ENCODE results near the gene ZFYVE26.

- TF ChIP-seq CTCF (IDR thresholded peaks at IDR 0.05; ENCODE audit: control extremely low read depth in 1 of 3, insufficient read depth in 1 of 3, low read depth in 1 of 3, low read length in 3 of 3), result peak in 2 of 3 experiments; percentile 66 to 73; a peak in 3 of 4 replicates
- no peak for TF ChIP-seq FOSL1 (IDR thresholded peaks at IDR 0.05; ENCODE audit: insufficient read depth, low read depth, low read length)
- TF ChIP-seq JUND (IDR thresholded peaks at IDR 0.05; ENCODE audit: low read length), result no peak
- TF ChIP-seq GABPA (IDR thresholded peaks at IDR 0.05; ENCODE audit: borderline replicate concordance, insufficient read depth, low read length), result no peak
- TF ChIP-seq EGR1 (IDR thresholded peaks at IDR 0.05; ENCODE audit: borderline replicate concordance, low read depth, low read length), result no peak
- no peak for TF ChIP-seq ASH2L (IDR thresholded peaks at IDR 0.05; ENCODE audit: low read length)
- TF ChIP-seq SIN3A (conservative IDR thresholded peaks at IDR 0.05 in 1 of 2, IDR thresholded peaks at IDR 0.05 in 1 of 2; ENCODE audit: low read depth in 1 of 2, low read length in 2 of 2), result no peak
- TF ChIP-seq YY1 (IDR thresholded peaks at IDR 0.05; ENCODE audit: low read depth, low read length), result no peak
- TF ChIP-seq HDAC6 (IDR thresholded peaks at IDR 0.05; ENCODE audit: low read depth, low read length), result no peak
- TF ChIP-seq BRCA1 (IDR thresholded peaks at IDR 0.05; ENCODE audit: low read depth, low read length), result no peak
Measured at GRCh38 chr14:67704484-67705089, 111.8 kb downstream of the ZFYVE26 start.

Data from H1 (cell line).